NOMO-1 treated with dmso at 0.1 percent for 144 hours (cell line): ENCODE results near the gene SNAP29.
"Not testable (repeated sequence)": the region's sequence is repeated elsewhere in the genome, so short reads cannot be mapped to it uniquely, and the experiment has no call there.

Experiments
- DNase-seq: peaks from one replicate; lab custom pipeline; 2025; ENCODE audit not compliant: unreplicated experiment; lab: John Stamatoyannopoulos, UW

The SNAP29 gene

DNA sequence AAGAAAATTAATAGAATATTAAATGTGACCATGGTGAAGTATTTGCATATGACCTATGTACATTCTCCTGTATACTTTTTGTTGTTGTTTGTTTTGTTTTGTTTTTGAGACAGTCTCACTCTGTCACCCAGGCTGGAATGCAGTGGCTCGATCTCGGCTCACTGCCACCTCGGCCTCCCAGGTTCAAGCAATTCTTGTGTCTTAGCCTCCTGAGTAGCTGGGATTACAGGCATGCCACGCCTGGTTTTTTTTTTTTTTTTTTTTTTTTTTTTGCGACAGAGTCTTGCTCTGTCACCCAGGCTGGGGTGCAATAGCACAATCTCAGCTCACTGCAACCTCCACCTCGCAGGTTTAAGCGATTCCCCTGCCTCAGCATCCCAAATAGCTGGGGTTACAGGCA is 38.9 kb downstream of the SNAP29 start:
- not testable (repeated sequence) for DNase-seq

DNA sequence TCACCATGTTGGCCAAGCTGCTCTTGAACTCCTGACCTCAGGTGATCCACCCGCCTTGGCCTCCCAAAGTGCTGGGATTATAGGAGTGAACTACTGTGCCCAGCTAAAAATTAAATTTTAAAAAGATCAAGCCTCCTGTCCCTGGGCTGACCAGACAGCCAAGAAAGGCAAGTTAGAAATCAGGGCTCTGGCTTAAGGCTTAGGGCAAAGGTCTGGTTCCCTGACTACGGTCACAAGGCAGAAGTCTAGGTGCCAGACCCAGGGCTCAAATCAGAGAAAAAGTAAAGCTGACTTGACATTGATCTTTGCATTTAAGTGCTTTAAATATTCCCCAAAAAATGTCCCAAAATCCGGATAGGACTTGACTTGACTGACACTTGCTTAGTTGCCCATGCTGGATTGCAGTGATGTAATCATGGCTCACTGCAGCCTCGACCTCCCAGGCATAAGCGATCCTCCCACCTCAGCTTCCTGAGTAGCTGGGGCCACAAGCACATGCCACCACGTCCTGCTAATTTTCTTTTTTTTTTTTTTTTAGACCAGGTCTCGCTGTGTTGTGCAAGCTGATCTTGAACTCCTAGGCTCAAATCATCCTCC is 41.1 kb downstream of the SNAP29 start:
- no peak for DNase-seq

DNA sequence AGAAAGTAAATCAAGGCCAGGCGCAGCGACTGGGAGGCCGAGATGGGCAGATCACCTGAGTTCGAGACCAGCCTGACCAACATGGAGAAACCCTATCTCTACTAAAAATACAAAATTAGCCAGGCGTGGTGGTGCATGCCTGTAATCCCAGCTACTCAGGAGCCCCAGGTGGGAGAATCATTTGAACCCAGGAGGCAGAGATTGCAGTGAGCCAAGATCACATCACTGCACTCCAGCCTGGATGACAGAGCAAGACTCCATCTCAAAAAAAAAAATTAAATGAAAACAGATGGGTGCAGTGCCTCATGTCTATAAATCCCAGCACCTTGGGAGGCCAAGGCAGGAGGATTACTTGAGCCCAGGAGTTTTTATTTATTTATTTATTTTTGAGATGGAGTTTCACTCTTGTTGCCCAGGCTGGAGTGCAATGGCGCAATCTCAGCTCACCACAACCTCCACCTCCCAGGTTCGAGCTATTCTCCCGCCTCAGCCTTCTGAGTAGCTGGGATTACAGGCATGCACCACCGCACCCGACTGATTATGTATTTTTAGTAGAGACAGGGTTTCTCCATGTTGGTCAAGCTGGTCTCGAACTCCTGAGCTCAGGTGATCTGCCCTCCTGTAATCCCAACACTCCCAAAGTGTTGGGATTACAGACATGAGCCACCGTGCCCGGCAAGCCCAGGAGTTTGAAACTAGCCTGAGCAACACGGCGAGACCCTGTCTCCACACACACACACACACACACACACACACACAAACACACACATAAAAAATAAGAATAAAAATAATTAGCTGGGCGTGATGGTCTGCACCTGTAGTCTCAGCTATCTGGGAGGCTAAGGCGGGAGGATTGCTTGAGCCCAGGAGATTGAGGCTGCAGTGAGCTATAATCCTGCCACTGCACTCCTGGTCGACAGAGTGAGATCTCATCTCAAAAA is 42.6 kb downstream of the SNAP29 start:
- DNase-seq, result not testable (repeated sequence)

DNA sequence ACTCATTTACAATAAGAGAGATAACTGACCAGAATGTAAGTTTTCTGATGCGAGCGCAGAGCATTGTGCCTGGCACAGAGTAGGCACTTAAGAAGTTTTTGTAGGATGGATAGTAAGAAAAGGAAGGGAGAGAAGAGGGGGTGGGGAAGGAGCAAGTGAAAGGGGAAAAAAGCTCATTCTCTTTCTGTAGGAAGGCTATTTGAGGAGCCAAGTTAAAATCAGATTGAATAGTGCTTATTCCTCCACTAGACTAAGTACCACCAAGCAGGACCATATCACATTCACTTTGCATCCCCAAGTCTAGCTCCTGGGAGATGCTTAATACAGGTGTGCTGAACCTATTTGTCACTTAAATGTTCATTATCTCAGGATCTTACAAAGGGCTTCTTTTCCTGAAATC is 44.3 kb downstream of the SNAP29 start:
- no peak for DNase-seq

DNA sequence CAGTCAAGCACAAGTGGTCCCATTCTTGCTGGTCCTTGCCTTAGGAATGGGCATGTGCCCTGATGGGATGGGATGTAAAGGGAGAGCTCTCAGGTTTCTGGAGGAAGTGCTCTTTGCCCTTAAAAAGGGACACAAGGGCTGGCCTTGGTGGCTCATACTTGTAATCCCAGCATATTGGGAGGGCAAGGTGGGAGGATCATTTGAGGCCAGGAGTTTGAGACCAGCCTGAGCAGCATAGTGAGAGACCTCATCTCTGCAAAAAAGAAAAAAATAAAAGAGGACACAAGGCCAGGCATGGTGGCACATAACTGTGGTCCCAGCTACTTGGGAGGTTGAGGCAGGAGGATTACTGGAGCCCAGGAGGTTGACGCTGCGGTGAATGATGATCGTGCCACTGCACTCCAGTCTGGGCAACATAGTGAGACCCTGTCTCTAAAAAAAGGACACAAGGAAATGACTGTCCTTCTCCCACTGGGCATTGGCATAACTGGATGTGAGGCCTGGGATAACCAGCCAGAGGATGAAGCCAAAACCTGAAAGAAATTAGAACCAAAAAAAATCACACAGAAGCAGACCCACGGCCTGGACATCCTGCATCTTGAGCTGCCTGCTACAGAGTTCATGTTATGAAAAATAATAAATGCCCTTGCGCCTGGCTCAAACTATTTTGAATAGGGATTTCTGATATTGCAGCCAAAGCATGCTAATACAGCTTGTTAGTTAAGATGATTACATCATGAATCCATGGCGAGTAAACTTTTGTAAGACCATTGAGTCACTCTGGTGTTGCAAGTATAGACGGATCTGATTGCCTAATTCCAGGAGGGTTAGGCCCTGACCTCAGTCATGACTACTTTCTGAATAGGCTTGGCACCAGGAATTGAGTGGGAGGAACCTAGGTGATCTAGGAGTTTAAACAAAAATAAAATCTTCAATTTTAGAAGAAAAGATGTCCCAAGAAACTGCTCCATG is 45.5 kb downstream of the SNAP29 start:
- DNase-seq, result peak; percentile 80

DNA sequence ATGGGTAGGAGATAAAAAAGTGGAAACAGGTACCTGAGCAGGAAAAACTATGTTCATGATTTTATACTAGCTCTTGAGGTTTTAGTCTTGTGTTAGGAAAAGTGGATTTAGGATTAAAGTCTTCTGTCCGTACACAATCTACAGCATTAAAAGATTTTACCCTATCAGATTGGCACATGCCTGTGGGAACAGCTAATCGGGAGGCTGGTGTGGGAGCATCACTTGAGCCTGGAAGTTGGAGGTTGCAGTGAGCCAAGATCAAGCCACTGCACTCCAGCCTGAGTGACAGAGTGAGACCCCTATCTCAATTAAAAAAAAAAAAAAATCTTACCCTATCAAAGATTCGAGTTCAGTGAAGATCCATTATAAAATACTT is 46.2 kb downstream of the SNAP29 start:
- DNase-seq, result no peak

DNA sequence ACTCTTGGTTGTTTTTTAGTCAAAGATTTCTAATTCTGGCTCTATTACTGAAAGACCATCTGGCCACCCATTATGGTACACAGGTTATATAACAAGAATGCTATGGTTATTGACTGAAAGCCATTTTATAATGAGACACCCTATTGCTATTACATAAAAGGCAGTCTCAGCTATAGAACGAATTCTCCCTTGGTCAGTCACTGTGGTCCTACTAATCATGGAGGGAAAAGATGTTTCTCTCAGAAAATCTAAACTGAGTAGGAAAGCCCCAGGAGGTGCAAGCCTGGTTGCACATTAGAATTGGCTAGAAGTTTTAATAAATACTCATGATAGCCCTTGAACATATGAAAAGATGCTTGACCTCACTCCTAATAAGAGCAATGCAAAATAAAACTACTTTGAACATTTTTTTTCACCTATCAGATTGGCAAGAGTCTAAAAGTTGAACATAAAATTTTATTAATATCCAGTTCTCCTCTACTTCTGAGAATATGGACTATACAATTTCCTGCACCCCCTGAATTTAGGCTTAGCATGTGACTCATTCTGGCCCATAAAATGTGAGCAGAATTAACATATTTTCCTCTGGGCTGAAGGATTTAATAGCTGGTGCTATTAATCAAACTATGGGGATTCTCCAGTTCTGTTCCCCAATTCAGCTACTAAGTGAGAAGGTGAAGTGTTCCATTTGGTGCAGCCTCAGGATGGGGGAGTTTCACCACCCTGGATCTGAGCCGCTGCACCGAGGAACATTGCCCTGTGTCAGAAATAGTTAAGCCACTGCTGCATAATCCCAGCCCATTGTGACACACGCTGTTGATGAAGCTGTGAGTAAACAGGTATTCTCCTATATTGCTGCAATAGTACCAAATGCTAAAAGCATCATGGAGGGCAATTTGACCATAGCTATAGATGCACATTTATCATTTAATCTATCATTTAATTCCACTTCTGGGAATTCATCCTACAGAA is 46.9 kb downstream of the SNAP29 start:
- no peak for DNase-seq

DNA sequence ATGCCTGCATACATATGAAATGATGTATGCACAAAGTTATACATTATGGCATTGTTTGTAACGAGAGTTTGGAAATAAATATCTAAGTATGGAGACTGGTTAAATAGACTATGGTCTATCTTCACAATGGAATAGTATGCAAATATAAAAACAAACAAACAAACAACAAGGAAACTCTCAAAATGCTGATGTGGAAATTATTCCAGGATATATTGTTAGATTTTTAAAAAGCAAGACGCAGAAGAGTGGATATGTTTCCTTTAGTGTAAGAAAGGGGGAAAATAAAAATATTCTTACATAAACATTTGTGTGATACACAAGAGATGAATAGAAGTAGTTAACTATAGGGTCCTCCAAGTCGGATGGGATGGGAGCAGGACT is 47.6 kb downstream of the SNAP29 start:
- DNase-seq, result no peak

DNA sequence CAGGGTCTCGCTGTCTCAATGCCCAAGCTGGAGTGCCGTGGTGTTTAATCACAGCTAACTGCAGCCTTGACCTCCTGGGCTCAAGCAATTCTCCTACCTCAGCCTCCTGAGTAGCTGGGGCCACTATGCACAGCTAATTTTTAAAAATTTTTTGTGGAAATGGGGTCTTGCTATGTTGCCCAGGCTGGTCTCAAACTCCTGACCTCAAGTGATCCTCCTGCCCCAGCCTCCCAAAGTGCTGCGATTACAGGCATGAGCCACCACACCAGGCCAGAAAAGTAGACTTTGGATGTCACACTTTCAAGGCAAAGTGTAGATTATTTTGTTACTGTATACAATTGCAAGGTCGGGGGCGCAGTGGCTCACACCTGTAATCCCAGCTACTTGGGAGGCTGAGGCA is 49.9 kb downstream of the SNAP29 start:
- not testable (repeated sequence) for DNase-seq

DNA sequence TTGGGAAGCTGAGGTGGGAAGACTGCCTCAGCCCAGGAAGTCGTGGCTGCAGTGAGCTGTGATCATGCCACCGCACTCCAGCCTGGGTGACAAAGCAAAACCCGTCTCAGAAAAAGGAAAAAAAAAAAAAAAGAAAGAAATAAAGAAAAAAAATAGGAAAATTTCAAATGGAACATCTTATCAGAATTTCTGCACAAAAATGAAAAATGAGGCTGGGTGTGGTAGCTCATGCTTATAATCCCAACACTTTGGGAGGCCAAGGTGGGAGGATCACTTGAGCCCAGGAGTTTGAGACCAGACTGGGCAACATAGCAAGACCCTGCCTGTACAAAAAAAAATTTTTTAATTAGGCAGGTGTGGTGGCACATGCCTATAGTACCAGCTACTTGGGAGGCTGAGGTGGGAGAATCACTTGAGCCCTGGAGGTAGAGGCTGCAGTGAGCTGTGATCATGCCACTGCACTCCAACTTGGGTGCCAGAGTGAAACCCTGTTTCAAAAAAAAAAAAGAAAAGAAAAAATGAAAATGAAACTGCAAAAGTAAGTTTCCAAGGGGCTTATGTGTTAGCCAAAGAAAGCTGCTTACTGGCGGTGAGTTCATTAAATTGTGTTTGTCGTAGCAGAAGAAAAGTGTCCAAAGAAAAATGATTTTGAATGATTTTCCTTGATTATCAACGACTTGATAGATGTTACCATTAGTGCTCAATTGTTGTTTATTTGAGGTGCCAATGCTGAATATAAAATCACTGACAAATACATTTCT is 50.9 kb downstream of the SNAP29 start:
- DNase-seq, result no peak

DNA sequence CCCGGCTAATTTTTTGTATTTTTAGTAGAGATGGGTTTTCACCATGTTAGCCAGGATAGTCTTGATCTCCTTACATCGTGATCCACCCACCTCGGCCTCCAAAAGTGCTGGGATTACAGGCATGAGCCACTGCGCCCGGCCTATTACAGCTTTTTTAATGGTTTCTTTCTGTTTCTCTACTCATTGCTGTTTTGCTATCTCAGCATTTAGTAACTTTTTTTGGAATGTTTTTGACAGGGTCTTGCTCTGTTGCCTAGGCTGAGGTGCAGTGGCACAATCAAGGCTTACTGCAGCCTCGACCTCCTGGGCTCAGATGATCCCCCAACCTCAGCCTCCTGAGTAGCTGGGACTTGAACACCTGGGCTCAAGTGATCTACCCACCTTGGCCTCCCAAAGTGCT is 53.7 kb downstream of the SNAP29 start:
- DNase-seq, result no peak

DNA sequence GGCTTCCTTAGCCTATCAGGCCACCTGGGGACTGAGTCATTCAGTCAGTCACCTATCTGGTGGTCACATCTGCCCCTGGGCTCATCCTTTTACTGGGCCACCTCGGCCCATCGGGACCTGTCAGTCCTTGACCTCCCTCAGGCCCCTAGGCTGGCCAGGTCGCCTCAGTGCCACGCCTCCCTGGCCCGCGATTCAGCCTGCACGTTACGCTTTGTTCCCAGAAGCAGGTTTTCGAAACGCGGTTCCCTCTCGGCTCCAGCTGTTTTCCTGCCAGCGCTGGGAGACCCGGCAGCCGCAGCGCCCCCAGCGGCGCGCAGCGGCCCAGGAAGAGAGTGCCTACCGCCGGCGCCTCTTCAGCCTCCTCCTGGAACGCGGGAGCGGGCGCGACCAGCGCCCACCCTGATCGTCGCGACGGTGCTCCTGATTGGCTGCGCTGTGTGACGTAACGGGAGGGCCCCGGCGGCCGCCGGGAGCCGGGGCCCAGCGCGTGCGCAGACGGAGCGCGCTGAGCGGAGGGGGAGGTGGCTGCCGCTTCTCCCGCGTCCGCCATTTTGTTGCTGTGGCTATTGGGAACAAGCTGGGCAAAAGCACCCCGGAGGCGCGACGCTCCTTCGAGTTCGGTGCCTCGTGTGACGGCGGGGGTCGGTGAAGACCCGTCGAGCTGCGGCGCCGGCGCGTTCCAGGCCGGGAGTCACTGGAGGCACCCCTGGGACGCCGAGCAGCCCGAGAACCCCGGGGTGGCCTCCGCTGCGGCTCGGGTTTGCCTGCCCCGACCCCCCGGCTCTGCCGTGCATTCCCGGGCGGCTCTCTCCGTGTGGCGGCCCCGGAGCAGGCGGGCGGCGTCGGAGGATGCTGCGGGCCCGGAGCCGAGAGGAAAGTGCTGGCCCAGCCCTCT is 58.4 kb downstream of the SNAP29 start, which contains the start of gene CRKL:
CRKL (plus strand) TSS at position 492 of the 895 bp plus-strand sequence. CDS start 528 bp downstream, outside the sequence.
- DNase-seq, result peak; percentile 98

DNA sequence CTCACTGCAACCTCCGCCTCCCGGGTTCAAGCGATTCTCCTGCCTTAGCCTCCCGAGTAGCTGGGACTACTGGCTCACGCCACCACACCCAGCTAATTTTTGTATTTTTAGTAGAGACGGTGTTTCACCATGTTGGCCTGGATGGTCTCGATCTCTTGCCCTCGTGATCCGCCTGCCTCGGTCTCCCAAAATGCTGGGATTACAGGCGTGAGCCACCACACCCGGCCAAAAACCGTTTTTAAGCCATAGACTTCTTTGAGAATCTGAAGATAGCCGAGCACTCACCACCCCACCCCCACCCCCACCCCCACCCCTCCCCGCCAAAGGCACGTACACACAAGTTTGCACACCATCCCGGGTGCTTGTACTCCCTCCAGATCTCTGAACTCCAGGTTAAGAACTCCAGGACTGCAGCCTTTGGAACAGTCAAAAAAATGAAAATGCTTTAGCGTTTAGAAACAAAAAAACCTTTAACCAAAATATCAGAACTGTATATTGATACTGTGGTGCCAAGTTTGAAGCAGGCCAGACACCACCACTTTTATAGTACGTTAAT is 59.9 kb downstream of the SNAP29 start:
- no peak for DNase-seq

DNA sequence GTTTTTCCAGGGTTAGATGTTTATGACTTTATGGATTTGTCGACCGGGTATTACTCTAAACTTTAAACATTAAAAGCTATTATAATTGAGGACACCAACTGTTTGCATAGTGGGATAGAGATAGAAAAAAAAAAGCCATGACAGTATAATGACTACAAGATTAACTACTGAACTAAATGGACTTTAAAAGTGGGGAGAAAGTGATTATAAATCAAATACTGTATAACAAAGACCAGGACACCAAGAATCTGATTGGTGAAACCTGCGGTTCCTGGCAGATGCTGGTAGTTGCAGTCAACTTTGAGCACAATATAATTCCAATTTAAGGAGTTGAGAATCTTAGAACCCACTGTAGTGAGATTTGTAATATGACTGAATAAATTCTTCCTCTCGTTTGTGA is 60.9 kb downstream of the SNAP29 start:
- DNase-seq, result no peak

DNA sequence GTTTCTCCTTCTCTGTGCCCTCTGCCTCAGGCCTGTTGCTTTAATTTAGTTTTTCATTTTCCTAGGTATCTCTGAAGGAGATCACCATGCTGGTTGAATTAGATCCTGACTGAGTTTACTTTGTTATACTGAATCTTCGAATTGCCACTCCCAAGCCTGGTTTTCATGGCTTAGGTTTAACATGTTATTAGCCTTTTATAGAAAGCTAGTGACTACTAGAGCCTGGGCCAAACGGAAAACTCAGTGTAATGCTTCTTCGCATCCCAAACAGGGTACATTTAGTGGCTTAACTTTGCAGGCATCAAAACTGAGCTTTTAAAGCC is 62.0 kb downstream of the SNAP29 start:
- DNase-seq, result no peak

DNA sequence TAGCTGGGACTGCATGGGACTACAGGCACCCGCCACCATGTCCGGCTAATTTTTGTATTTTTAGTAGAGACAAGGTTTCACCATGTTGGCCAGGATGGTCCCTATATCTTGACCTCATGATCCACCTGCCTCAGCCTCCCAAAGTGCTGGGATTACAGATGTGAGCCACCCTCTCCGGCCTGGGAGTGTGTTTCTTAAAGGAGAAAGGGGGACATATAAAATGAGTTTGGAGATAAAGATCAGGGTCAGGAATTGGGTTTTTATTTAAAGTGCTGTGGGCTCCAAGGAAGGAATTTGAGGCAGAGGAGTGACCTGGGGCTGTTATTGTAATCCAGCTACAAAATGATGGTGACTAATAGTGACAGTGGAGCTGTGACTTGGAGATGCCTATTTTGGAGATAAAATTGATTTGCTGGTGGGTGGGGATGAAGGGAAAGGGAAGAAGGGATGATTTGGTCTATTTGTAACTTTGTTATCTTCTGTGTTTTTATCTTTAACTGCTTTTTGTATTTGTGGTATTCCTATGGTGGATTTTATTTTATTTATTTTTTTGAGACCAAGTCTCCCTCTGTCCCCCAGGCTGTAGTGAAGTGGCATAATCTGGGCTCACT is 63.4 kb downstream of the SNAP29 start:
- DNase-seq, result no peak

DNA sequence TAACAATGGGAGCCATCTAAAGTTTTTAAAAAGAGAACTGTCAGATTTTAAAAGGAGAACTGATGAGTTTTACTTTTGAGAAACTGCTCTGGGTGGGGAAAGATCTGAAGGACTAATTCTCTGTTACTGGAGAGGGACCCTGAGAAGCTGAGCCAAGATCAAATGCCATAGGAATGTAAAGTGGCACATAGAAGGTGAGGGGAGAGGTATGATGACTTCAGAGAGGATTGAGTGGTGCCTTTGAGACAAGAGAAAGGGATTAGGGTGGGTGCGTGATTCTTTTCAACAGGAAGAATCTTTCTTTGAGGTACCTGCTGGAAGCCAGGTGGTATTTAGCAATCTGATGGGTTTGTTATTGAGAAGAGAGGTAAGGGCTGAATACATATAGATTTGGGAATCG is 67.4 kb downstream of the SNAP29 start:
- no peak for DNase-seq
